GM23338 (cell line): Measurements from ENCODE around the gene ICAM2. TPM values are rescaled to one million over a fixed set of nuclear protein-coding genes. Genes with fewer than 3 reads are reported as not detected.

Experiments used
- ATAC-seq: fragments of 200-7000 bp; cut with Tn5 transposase; 3 replicates; pipeline ENCODE4 v1.9.1; 2020
- DNase-seq: peaks from one replicate; pipeline ENCODE4 v3.0.0-alpha.2; 2015; ENCODE audit warnings: low spot score
- H2AFZ ChIP-seq: fragments of 200-600 bp; sonication (generic); 2 replicates; pipeline ENCODE4 v1.8.0; 2016; ENCODE audit warnings: antibody characterized with exemption, mild to moderate bottlenecking, moderate library complexity
- H3F3A ChIP-seq: fragments of 200-600 bp; sonication (generic); replicated peaks from 2 replicates; pipeline ENCODE4 v1.8.0; 2017; ENCODE audit warnings: antibody characterized with exemption, mixed run types, low read depth
- H3K27ac ChIP-seq: fragments of 200-600 bp; sonication (generic); 2 replicates; pipeline ENCODE4 v1.6.1; 2016; ENCODE audit warnings: low read depth
- H3K27me3 ChIP-seq: fragments of 200-600 bp; sonication (generic); 2 replicates; pipeline ENCODE4 v1.8.0; 2016; ENCODE audit warnings: mild to moderate bottlenecking, mixed run types, moderate library complexity; ENCODE audit not compliant: insufficient read depth
- H3K36me3 ChIP-seq: fragments of 200-600 bp; sonication (generic); 2 replicates; pipeline ENCODE4 v1.8.0; 2016; ENCODE audit warnings: mild to moderate bottlenecking; ENCODE audit not compliant: insufficient read depth
- H3K4me1 ChIP-seq: fragments of 200-600 bp; sonication (generic); 2 replicates; pipeline ENCODE4 v1.8.0; 2016; ENCODE audit warnings: mild to moderate bottlenecking, moderate library complexity; ENCODE audit not compliant: insufficient read depth
- H3K4me2 ChIP-seq: fragments of 200-600 bp; sonication (generic); 2 replicates; pipeline ENCODE4 v1.7.1; 2017; ENCODE audit warnings: mixed run types
- H3K4me3 ChIP-seq: fragments of 200-600 bp; sonication (generic); 2 replicates; pipeline ENCODE4 v1.6.1; 2016; ENCODE audit warnings: mixed run types
- H3K79me2 ChIP-seq: fragments of 200-600 bp; sonication (generic); replicated peaks from 2 replicates; pipeline ENCODE4 v1.8.0; 2017; ENCODE audit warnings: mild to moderate bottlenecking; ENCODE audit not compliant: insufficient read depth
- H3K9me2 ChIP-seq: fragments of 200-600 bp; sonication (generic); 2 replicates; pipeline ENCODE4 v1.8.0; 2017; ENCODE audit not compliant: insufficient read depth
- H4K20me1 ChIP-seq: fragments of 200-600 bp; sonication (generic); replicated peaks from 2 replicates; pipeline ENCODE4 v1.8.0; 2017; ENCODE audit warnings: mild to moderate bottlenecking; ENCODE audit not compliant: insufficient read depth
- H3K27ac Mint-ChIP-seq: 2 replicates; pipeline ENCODE4 v1.8.0; 2020; ENCODE audit warnings: inconsistent platforms, mild to moderate bottlenecking, moderate library complexity, mixed read lengths
- H3K27me3 Mint-ChIP-seq: 3 replicates; pipeline ENCODE4 v1.8.0; 2022; ENCODE audit warnings: low read depth, mild to moderate bottlenecking, moderate library complexity, mixed read lengths, inconsistent platforms; ENCODE audit not compliant: insufficient read depth, poor library complexity
- H3K36me3 Mint-ChIP-seq: 3 replicates; pipeline ENCODE4 v1.8.0; 2021; ENCODE audit warnings: low read depth, mild to moderate bottlenecking, inconsistent platforms, moderate library complexity, mixed read lengths
- H3K4me1 Mint-ChIP-seq: 3 replicates; pipeline ENCODE4 v1.8.0; 2020; ENCODE audit warnings: mild to moderate bottlenecking, inconsistent platforms, mixed read lengths
- H3K4me3 Mint-ChIP-seq: 3 replicates; pipeline ENCODE4 v1.8.0; 2021; ENCODE audit warnings: moderate library complexity, mild to moderate bottlenecking, inconsistent platforms, mixed read lengths
- H3K9me3 Mint-ChIP-seq: 3 replicates; pipeline ENCODE4 v1.8.0; 2020; ENCODE audit warnings: moderate library complexity, mild to moderate bottlenecking, inconsistent platforms, mixed read lengths
- CREB1 ChIP-seq: fragments of 250-450 bp; sonication (Bioruptor Pico); IDR thresholded peaks from 2 replicates; pipeline ENCODE4 v1.5.0; 2020; ENCODE audit warnings: low read depth, mild to moderate bottlenecking, moderate library complexity
- EZH2 ChIP-seq: fragments of 200-600 bp; sonication (generic); IDR thresholded peaks from one replicate; pipeline ENCODE4 v1.8.0; 2017; ENCODE audit warnings: antibody characterized with exemption, mild to moderate bottlenecking, low read depth; ENCODE audit not compliant: unreplicated experiment
- EZH2phosphoT487 ChIP-seq: fragments of 200-600 bp; sonication (generic); IDR thresholded peaks from one replicate; pipeline ENCODE4 v1.8.1; 2018; ENCODE audit warnings: antibody characterized with exemption; ENCODE audit not compliant: unreplicated experiment
- JUNB ChIP-seq: IDR thresholded peaks from one replicate; pipeline ENCODE4 v1.6.1; 2016; ENCODE audit warnings: antibody characterized with exemption; ENCODE audit not compliant: unreplicated experiment
- NANOG ChIP-seq: IDR thresholded peaks from 2 replicates; pipeline ENCODE4 v1.6.1; 2016; ENCODE audit warnings: antibody characterized with exemption, borderline replicate concordance
- POLR2AphosphoS5 ChIP-seq: IDR thresholded peaks from 2 replicates; pipeline ENCODE4 v1.6.1; 2016; ENCODE audit warnings: antibody characterized with exemption, low read depth
- STAT1 ChIP-seq: IDR thresholded peaks from one replicate; pipeline ENCODE4 v1.6.1; 2016; ENCODE audit warnings: antibody characterized with exemption; ENCODE audit not compliant: unreplicated experiment
- ZNF114 ChIP-seq: fragments of 250-450 bp; sonication (Bioruptor Pico); IDR thresholded peaks from 2 replicates; pipeline ENCODE4 v1.5.0; 2020; ENCODE audit warnings: mild to moderate bottlenecking, moderate library complexity
- ZNF331 ChIP-seq: fragments of 250-450 bp; sonication (Bioruptor Pico); IDR thresholded peaks from 2 replicates; pipeline ENCODE4 v1.5.0; 2020; ENCODE audit warnings: low read depth, mild to moderate bottlenecking, moderate library complexity
- polyA plus RNA-seq: library from polyadenylated mRNA; unstranded; fragments of >200 nt; fragmentation: Nextera tagmentation; extraction: Ambion mirVana; gene quantifications from 2 replicates; pipeline ENCODE4 v1.2.1, GENCODE V29; 2016
- total RNA-seq: library from RNA; depleted of rRNA; stranded (reverse); fragments of >200 nt; shearing (Covaris generic); gene quantifications from 2 replicates; pipeline ENCODE4 v1.2.3, GENCODE V29; 2014
- TF ChIP-seq, protein P1 (sequence below): IDR thresholded peaks from one replicate; pipeline ENCODE4 v1.6.1; 2018; ENCODE audit warnings: antibody characterized with exemption; ENCODE audit not compliant: unreplicated experiment
- TF ChIP-seq, protein P2 (sequence below): IDR thresholded peaks from 2 replicates; pipeline ENCODE4 v1.6.1; 2016; ENCODE audit warnings: antibody characterized with exemption
- TF ChIP-seq, protein P3 (sequence below), 2 experiments: fragments of 200-600 bp in 1 of 2; sonication (generic) in 1 of 2; conservative IDR thresholded peaks; 2 replicates each; pipeline versions ENCODE4 v1.5.1 to v1.6.1; 2016 to 2017; ENCODE audit warnings: antibody characterized with exemption in 2 of 2, low read depth in 2 of 2, mild to moderate bottlenecking in 2 of 2, moderate library complexity in 1 of 2
- TF ChIP-seq, protein P4 (sequence below): fragments of 250-450 bp; sonication (Bioruptor Pico); IDR thresholded peaks from 2 replicates; pipeline ENCODE4 v1.5.0; 2020; ENCODE audit warnings: mild to moderate bottlenecking, moderate library complexity

ICAM2 gene
- total and polyA plus RNA-seq, 2 experiments from 2014 or later = 0.31 to 0.86 TPM

DNA sequence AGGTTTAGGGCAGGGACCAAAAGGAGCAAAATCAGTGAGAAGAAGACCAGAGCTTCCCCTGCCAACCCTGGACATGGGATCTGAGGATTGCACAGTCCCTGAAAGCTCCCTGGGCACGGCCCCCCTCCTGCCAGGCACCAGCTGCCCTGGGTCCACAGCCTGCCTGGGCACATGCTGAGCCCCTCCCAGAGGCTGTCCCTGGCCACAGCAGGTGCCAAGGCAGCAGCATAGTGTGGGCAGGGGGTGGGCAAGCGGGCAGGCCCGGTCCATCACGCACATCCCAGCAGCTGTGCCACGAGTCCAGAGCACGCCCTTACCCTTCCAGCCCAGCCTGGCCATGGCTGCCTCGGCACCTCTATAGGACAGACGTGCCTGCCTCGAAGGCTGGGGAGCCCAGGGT is 60.4 kb downstream of the ICAM2 start:
- no peaks in the 10 kb centered on the region for H3K79me2 ChIP-seq
- peak overlapping the region; percentile 89 for H3K4me2 ChIP-seq
- H3K4me1 ChIP-seq = peaks cover 14% of the 10 kb centered on the region; the same call in 1 of the 2 replicates
- Mint-ChIP-seq H3K4me3 (peak overlapping the region; percentile 80), H3K4me1 (peaks cover 20% of the 10 kb centered on the region), H3K27ac (no peak overlapping the region), H3K27me3 (peaks cover 5% of the 10 kb centered on the region), H3K9me3 (no peaks in the 10 kb centered on the region; the same call in 2 of the 3 replicates), H3K36me3 (peaks cover 13% of the 10 kb centered on the region; the same call in 2 of the 3 replicates)
- no peaks in the 10 kb centered on the region for H3K36me3 ChIP-seq
- H3K27ac ChIP-seq = no peak overlapping the region
- peak overlapping the region; percentile 75 for H3K4me3 ChIP-seq
- no peak for TF ChIP-seq JUNB
- TF ChIP-seq NANOG = no peak
- TF ChIP-seq, protein P1, sequence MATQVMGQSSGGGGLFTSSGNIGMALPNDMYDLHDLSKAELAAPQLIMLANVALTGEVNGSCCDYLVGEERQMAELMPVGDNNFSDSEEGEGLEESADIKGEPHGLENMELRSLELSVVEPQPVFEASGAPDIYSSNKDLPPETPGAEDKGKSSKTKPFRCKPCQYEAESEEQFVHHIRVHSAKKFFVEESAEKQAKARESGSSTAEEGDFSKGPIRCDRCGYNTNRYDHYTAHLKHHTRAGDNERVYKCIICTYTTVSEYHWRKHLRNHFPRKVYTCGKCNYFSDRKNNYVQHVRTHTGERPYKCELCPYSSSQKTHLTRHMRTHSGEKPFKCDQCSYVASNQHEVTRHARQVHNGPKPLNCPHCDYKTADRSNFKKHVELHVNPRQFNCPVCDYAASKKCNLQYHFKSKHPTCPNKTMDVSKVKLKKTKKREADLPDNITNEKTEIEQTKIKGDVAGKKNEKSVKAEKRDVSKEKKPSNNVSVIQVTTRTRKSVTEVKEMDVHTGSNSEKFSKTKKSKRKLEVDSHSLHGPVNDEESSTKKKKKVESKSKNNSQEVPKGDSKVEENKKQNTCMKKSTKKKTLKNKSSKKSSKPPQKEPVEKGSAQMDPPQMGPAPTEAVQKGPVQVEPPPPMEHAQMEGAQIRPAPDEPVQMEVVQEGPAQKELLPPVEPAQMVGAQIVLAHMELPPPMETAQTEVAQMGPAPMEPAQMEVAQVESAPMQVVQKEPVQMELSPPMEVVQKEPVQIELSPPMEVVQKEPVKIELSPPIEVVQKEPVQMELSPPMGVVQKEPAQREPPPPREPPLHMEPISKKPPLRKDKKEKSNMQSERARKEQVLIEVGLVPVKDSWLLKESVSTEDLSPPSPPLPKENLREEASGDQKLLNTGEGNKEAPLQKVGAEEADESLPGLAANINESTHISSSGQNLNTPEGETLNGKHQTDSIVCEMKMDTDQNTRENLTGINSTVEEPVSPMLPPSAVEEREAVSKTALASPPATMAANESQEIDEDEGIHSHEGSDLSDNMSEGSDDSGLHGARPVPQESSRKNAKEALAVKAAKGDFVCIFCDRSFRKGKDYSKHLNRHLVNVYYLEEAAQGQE = no peak
- TF ChIP-seq ZNF331 (CRISPR knock-in tag) = no peak
- TF ChIP-seq EZH2phosphoT487 = no peak
- no peak for TF ChIP-seq POLR2AphosphoS5
- TF ChIP-seq, protein P2, sequence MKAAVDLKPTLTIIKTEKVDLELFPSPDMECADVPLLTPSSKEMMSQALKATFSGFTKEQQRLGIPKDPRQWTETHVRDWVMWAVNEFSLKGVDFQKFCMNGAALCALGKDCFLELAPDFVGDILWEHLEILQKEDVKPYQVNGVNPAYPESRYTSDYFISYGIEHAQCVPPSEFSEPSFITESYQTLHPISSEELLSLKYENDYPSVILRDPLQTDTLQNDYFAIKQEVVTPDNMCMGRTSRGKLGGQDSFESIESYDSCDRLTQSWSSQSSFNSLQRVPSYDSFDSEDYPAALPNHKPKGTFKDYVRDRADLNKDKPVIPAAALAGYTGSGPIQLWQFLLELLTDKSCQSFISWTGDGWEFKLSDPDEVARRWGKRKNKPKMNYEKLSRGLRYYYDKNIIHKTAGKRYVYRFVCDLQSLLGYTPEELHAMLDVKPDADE = no peak
- TF ChIP-seq CREB1 (CRISPR knock-in tag) = no peak
- no peak for TF ChIP-seq EZH2
- no peak for TF ChIP-seq STAT1
- TF ChIP-seq, protein P3, sequence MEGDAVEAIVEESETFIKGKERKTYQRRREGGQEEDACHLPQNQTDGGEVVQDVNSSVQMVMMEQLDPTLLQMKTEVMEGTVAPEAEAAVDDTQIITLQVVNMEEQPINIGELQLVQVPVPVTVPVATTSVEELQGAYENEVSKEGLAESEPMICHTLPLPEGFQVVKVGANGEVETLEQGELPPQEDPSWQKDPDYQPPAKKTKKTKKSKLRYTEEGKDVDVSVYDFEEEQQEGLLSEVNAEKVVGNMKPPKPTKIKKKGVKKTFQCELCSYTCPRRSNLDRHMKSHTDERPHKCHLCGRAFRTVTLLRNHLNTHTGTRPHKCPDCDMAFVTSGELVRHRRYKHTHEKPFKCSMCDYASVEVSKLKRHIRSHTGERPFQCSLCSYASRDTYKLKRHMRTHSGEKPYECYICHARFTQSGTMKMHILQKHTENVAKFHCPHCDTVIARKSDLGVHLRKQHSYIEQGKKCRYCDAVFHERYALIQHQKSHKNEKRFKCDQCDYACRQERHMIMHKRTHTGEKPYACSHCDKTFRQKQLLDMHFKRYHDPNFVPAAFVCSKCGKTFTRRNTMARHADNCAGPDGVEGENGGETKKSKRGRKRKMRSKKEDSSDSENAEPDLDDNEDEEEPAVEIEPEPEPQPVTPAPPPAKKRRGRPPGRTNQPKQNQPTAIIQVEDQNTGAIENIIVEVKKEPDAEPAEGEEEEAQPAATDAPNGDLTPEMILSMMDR (conservative IDR thresholded peaks at IDR 0.05; ENCODE audit: low read depth in 2 of 2) = no peak
- TF ChIP-seq, protein P4, sequence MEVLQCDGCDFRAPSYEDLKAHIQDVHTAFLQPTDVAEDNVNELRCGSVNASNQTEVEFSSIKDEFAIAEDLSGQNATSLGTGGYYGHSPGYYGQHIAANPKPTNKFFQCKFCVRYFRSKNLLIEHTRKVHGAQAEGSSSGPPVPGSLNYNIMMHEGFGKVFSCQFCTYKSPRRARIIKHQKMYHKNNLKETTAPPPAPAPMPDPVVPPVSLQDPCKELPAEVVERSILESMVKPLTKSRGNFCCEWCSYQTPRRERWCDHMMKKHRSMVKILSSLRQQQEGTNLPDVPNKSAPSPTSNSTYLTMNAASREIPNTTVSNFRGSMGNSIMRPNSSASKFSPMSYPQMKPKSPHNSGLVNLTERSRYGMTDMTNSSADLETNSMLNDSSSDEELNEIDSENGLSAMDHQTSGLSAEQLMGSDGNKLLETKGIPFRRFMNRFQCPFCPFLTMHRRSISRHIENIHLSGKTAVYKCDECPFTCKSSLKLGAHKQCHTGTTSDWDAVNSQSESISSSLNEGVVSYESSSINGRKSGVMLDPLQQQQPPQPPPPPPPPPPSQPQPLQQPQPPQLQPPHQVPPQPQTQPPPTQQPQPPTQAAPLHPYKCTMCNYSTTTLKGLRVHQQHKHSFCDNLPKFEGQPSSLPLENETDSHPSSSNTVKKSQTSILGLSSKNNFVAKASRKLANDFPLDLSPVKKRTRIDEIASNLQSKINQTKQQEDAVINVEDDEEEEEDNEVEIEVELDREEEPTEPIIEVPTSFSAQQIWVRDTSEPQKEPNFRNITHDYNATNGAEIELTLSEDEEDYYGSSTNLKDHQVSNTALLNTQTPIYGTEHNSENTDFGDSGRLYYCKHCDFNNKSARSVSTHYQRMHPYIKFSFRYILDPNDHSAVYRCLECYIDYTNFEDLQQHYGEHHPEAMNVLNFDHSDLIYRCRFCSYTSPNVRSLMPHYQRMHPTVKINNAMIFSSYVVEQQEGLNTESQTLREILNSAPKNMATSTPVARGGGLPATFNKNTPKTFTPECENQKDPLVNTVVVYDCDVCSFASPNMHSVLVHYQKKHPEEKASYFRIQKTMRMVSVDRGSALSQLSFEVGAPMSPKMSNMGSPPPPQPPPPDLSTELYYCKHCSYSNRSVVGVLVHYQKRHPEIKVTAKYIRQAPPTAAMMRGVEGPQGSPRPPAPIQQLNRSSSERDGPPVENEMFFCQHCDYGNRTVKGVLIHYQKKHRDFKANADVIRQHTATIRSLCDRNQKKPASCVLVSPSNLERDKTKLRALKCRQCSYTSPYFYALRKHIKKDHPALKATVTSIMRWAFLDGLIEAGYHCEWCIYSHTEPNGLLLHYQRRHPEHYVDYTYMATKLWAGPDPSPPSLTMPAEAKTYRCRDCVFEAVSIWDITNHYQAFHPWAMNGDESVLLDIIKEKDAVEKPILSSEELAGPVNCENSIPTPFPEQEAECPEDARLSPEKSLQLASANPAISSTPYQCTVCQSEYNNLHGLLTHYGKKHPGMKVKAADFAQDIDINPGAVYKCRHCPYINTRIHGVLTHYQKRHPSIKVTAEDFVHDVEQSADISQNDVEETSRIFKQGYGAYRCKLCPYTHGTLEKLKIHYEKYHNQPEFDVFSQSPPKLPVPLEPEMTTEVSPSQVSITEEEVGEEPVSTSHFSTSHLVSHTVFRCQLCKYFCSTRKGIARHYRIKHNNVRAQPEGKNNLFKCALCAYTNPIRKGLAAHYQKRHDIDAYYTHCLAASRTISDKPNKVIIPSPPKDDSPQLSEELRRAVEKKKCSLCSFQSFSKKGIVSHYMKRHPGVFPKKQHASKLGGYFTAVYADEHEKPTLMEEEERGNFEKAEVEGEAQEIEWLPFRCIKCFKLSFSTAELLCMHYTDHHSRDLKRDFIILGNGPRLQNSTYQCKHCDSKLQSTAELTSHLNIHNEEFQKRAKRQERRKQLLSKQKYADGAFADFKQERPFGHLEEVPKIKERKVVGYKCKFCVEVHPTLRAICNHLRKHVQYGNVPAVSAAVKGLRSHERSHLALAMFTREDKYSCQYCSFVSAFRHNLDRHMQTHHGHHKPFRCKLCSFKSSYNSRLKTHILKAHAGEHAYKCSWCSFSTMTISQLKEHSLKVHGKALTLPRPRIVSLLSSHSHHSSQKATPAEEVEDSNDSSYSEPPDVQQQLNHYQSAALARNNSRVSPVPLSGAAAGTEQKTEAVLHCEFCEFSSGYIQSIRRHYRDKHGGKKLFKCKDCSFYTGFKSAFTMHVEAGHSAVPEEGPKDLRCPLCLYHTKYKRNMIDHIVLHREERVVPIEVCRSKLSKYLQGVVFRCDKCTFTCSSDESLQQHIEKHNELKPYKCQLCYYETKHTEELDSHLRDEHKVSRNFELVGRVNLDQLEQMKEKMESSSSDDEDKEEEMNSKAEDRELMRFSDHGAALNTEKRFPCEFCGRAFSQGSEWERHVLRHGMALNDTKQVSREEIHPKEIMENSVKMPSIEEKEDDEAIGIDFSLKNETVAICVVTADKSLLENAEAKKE (CRISPR knock-in tag) = no peak
- TF ChIP-seq ZNF114 (CRISPR knock-in tag) = no peak
- no peaks in the 10 kb centered on the region for H3K27me3 ChIP-seq
- no peak for DNase-seq
- H4K20me1 ChIP-seq = no peaks in the 10 kb centered on the region
- H3F3A ChIP-seq = 0 out of 2 replicates have a peak, but pooled peaks cover 2% of the 10 kb centered on the region
- ATAC-seq = no peak
- H3K9me2 ChIP-seq = no peaks in the 10 kb centered on the region
- H2AFZ ChIP-seq = no peak overlapping the region
